ENCODE measurements around the gene CNST. TPM values are rescaled to one million over a fixed set of nuclear protein-coding genes. Genes with fewer than 3 reads are reported as not detected.

CNST gene
- total RNA-seq, 1 donor from 2014 or later = 35.2 TPM

- CTCF ChIA-PET = no interaction called here
- Mint-ChIP-seq H3K27ac (peak overlapping the region; percentile 24), H3K9me3 (peaks cover 4% of the 10 kb centered on the region), H3K27me3 (no peaks in the 10 kb centered on the region), H3K4me1 (peaks cover 45% of the 10 kb centered on the region), H3K36me3 (ENCODE audit: low read depth) (peaks cover 46% of the 10 kb centered on the region), H3K4me3 (no peak overlapping the region)
- DNase-seq (no peak), ATAC-seq (ENCODE audit: low read depth) (no peak)
- TF ChIP-seq CTCF (IDR thresholded peaks at IDR 0.05) = no peak
- intact Hi-C loops (cut with micrococcal nuclease) = no loop called here
- POLR2A ChIA-PET = interaction anchor here (1.0 to 1.1 kb wide), 2 partner anchors 20 to 25 kb away, joined by 3 to 4 read pairs; partner anchors contain the start of genes CNST and TFB2M
Measured at GRCh38 chr1:246591047-246591446, 24.8 kb downstream of the CNST start.

GRCh38 chr1:246591504-246591903 lies 25.2 kb downstream of the CNST start:
- intact Hi-C loops (cut with micrococcal nuclease) = no loop called here
- H3K27ac Mint-ChIP-seq = peak overlapping the region; percentile 2
- peak; percentile 62 for ATAC-seq (ENCODE audit: low read depth)
- TF ChIP-seq CTCF (IDR thresholded peaks at IDR 0.05) = no peak
- peaks cover 4% of the 10 kb centered on the region for H3K9me3 Mint-ChIP-seq
- ChIA-PET CTCF (no interaction called here), POLR2A (interaction anchor here (1.0 to 1.1 kb wide), 2 partner anchors 21 to 25 kb away, joined by 3 to 4 read pairs; partner anchors contain the start of genes CNST and TFB2M)
- peaks cover 47% of the 10 kb centered on the region for H3K36me3 Mint-ChIP-seq (ENCODE audit: low read depth)
- peak overlapping the region; percentile 6 for H3K4me3 Mint-ChIP-seq
- no peak for DNase-seq
- peaks cover 45% of the 10 kb centered on the region for H3K4me1 Mint-ChIP-seq
- H3K27me3 Mint-ChIP-seq = no peaks in the 10 kb centered on the region

- H3K36me3 Mint-ChIP-seq (ENCODE audit: low read depth) = peaks cover 51% of the 10 kb centered on the region
- intact Hi-C loops (cut with micrococcal nuclease) = no loop called here
- H3K4me3 Mint-ChIP-seq = no peak overlapping the region
- no peaks in the 10 kb centered on the region for H3K27me3 Mint-ChIP-seq
- H3K27ac Mint-ChIP-seq = no peak overlapping the region
- TF ChIP-seq CTCF (IDR thresholded peaks at IDR 0.05) = no peak
- peaks cover 4% of the 10 kb centered on the region for H3K9me3 Mint-ChIP-seq
- ATAC-seq (ENCODE audit: low read depth) (no peak), DNase-seq (no peak)
- ChIA-PET CTCF (no interaction called here), POLR2A (interaction anchor here (1.0 to 1.1 kb wide), 2 partner anchors 21 to 26 kb away, joined by 3 to 4 read pairs; partner anchors contain the start of genes CNST and TFB2M)
- H3K4me1 Mint-ChIP-seq = peaks cover 48% of the 10 kb centered on the region
Measured at GRCh38 chr1:246591958-246592357, 25.7 kb downstream of the CNST start.

GRCh38 chr1:246592695-246593094 lies 26.4 kb downstream of the CNST start:
- H3K36me3 Mint-ChIP-seq (ENCODE audit: low read depth) = peaks cover 58% of the 10 kb centered on the region

GRCh38 chr1:246595146-246595545 lies 28.9 kb downstream of the CNST start:
- intact Hi-C loops (cut with micrococcal nuclease) = no loop called here
- Mint-ChIP-seq H3K27ac (no peak overlapping the region), H3K27me3 (no peaks in the 10 kb centered on the region), H3K4me1 (peaks cover 43% of the 10 kb centered on the region), H3K4me3 (no peak overlapping the region), H3K9me3 (peaks cover 2% of the 10 kb centered on the region), H3K36me3 (ENCODE audit: low read depth) (peaks cover 66% of the 10 kb centered on the region)
- ChIA-PET CTCF (no interaction called here), POLR2A (no interaction called here)
- ATAC-seq (ENCODE audit: low read depth) (no peak), DNase-seq (no peak)
- TF ChIP-seq CTCF (IDR thresholded peaks at IDR 0.05) = no peak

More at GRCh38 chr1:246592695-246593094, 26.4 kb downstream of the CNST start:
- H3K27me3 Mint-ChIP-seq = no peaks in the 10 kb centered on the region
- ChIA-PET POLR2A (no interaction called here), CTCF (no interaction called here)
- H3K27ac Mint-ChIP-seq = no peak overlapping the region
- no peak overlapping the region for H3K4me3 Mint-ChIP-seq
- H3K9me3 Mint-ChIP-seq = peaks cover 4% of the 10 kb centered on the region
- ATAC-seq (ENCODE audit: low read depth) = no peak
- no peak for TF ChIP-seq CTCF (IDR thresholded peaks at IDR 0.05)
- DNase-seq = no peak
- peaks cover 41% of the 10 kb centered on the region for H3K4me1 Mint-ChIP-seq
- intact Hi-C loops (cut with micrococcal nuclease) = no loop called here
